Stimulated activated CD4-positive, alpha-beta T cell treated with anti-CD3 and anti-CD28 coated beads, Interleukin-2, amount 100 ng/mL, for 4 hours (primary cell): ENCODE data around the gene SSR3.
A peak's percentile ranks its signal among the peaks of the same experiment; 100 is the strongest.
"Not testable (repeated sequence)": the region's sequence is repeated elsewhere in the genome, so short reads cannot be mapped to it uniquely, and the experiment has no call there.

ENCODE experiments used
- DNase-seq: peaks from one replicate; pipeline ENCODE4 v3.0.0-alpha.2; 2020; ENCODE audit warnings: low read depth

Gene SSR3

DNA sequence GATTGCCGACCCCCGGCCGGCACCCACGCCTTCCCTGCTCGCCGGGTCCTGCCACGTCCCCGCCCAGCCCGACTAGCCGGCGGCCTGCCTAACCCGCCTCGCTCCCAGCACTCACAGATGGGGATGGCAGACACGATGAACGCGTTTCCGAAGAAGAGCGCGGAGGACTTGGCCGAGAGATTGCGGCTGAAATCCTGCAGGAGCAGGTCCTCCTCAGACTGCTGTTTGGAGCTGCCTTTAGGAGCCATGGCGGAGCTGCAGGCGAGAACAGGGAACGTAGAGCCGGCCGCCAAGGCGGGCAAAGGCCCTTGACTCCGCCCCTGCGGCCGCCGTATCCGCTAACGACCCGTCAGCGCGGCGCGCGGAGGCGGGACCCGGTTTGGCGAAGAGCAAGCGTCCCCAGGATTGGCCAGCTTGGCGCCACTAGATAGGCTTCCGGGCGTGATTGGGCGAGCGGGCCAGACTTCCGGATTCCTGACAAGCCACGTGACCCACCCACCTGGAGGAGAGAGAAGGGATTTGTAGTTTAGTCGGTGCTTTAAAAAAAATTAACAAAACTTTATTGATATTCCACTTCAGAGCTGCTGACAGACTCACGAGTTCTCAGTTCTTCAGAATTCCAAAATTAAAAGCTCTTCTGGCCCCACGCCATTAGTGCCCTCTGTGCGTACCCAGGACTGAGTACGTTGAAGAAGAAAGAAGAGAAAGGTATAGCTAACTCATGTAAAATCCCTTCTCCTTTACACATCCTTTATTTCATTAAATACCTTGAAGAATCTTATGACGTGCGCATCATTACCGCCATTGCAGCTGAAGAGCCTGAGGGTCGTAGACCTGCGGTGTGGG is at the start of gene SSR3:
Gene SSR3, minus strand, starts transcription at position 276 of the 846 bp plus-strand sequence. Its CDS starts 28 bp downstream, at position 248.
- peak; percentile 99 for DNase-seq

DNA sequence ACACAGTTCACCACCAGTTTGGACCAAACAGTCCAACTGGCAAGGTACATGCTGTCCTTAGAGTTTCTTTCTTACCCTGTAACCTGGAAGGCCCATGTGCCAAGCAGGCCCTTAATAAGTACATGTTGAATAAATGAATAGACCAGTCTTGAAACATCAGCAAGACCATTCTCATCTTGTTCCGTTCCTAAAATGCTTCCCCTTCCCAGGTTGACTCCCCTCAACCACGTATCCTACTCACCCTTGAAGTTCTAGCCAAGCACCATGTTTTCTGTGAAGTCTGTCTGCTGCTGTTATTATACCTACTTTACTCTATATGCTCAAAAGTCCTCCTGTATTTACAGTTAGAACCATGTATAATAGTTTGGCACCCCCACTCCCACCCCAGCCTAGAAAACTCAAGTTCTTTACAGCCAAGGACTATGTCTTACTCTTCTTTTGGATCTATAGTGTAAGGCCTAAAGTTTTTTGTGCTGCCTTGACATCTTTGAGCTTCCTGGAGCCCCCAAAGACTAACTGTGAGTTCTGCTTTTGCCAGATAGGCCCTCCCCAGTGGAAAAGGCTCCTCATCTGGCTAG is 49.2 kb upstream of the SSR3 start:
- DNase-seq = no peak

DNA sequence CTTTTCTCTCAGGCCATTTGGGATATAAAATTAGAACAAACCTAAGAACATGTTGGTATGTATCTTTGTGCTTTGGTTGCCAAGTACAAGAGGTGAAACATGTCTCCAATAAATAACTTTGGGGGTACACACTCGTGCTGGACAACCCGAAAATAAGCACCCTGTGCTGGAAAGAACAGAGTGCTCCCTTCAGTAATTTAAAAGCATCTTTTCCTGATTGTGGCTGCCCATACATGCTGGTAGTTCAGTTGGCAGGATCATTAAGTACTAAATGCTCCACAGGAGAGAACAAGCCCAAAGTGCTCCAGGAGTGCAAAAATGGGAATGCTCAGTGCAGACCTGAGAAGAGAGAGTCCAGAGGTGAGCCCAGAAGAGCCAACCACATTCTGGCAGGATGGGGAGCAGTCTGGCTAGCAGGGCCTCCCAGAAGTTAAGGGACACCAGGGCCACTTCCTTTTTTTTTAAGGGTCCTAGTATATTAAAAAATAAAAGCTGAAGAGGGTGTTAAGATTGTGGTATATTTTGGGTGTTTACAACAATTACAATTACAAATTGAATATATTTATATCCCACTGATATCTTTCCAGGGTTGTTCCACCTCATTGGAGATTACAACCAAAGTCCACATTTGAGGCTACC is 48.6 kb upstream of the SSR3 start:
- no peak for DNase-seq

DNA sequence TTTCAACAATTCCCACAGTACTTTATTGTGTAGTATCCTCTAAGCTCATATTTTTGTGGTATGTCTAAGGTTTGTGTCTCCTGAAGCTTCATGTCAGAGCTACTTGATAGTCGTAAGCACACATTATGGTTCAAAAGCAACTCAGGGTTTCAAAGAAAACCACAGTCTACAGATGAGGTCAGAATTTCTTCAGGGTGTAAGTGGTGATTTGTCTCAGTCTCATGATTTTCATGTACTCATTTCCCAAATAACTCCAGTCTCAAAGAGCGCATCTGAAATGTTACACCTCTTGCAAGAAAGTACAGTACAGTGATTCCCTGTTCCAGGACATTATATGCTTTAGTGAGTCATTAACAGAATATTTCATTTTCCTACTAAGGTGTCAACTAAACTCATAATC is 47.5 kb upstream of the SSR3 start:
- DNase-seq = no peak

- DNase-seq = no peak
These were observed 46.6 kb upstream of the SSR3 start for GRCh38 chr3:156601497-156601896.

DNA sequence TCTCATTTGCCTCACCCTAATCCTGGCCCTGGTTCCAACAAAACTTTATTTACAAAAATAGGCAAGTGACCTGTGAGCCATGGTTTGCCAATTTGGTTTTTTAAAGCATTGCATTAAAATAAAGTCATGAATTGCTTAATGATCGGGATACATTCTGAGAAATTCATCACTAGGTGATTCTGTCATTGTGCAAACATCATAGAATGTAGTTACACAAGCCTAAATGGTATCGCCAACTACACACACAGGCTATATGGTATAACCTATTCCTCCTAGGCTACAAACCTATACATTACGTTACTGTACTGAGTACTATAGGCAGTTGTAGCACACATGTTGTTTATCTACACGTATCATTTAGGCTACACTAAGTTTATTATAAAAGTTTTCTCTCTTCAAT is 45.9 kb upstream of the SSR3 start:
- DNase-seq = no peak

DNA sequence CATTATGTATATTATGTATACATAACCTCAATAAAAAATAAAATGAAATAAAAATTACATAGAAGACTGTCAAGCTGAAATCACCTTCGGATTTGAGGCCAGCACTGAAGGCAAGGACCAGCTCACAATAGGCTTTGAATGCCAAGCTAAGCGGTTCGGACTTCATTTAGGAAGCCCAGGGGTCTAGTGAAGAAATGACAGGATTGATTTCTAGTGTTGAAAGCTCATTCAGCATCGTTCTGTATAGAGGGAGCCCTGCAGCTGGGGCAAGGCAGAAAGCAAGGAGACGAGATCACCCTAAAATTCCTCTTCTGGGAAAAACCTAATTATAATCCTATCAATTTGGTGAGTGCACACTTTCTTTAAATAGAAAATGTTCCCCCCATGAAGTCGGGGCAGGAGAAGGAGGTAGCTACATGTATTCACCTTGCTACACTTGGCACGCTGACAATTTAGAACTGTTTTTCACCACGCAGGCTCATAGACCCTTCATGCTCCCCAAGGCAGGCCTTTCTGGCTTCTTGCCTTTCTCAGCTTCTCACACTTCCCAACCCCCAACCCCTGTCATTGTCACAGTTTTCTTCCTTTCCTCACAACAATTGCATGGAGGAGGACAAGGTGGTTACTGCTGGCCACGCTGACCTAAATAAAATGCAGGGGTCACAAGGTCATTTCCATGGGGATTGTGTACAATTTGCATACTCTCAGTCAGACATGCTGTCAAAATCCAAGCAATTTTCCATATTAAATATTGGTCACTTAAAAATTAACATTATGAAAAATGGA is 44.4 kb upstream of the SSR3 start:
- no peak for DNase-seq

DNA sequence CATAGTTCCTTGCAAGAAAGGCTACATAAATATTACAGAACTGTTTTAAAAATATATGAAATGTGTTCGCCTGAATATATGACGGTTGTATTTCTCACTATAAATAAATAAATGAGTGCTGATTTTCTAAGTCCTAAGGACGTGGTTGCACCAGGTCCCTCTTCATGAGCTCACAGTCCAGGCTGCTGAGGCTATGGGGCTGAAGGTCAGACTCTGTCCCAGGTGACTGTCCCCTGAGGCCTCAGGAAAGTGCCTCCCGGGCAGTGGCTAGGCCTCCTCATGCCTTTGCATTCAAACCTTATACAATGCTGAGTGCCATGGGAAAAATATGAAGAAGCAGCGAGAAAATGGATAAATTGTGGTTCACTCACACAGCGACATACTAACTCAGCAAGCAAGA is 43.5 kb upstream of the SSR3 start:
- DNase-seq = no peak

DNA sequence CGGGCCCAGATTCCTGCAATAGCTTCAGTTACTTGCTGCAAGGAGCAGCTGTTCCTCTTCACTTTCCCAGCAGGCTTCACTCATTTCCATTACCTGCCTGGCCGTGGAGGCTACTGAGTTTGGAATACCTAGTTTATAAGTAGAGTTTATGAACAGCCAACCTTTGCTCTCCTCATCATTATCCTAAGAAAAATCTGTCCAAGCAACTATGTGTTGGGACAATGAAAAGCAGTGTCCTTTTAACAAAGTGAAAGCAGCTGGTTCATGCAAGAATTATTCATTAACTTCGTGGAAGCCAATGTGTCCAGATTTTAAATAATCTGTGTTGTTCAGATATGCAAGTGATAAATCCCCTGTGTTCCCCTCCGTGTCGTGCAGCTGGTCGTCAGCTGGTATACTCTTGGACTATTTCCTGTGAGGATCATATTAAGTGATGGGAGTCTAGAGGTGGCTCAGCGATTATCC is 39.3 kb upstream of the SSR3 start:
- DNase-seq = no peak

- no peak for DNase-seq
These were observed 38.9 kb upstream of the SSR3 start for GRCh38 chr3:156593814-156594213.

GRCh38 chr3:156589806-156590205 is 34.9 kb upstream of the SSR3 start:
- DNase-seq = not testable (repeated sequence)

GRCh38 chr3:156587760-156588069 is 32.8 kb upstream of the SSR3 start:
- no peak for DNase-seq

GRCh38 chr3:156586905-156587759 is 32.2 kb upstream of the SSR3 start:
- no peak for DNase-seq

DNA sequence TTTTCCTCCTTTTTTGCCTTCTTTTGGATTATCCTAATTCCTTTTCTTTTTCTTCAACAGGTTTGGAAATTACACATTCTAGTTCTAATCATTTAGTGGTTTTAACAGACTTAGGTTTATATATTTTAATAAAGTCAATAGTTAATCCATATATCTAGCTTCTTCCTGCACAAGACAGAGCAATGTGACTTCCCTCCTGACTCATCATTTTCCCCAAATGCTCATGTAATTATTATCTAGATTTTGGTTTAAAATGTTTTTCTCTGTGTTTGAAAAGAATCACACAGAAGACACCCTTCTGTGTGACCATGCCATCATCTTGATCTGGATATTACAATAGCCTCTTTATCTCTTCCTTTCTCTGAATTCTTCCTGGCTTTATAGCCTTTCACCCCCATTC is 28.6 kb upstream of the SSR3 start:
- DNase-seq = no peak

DNA sequence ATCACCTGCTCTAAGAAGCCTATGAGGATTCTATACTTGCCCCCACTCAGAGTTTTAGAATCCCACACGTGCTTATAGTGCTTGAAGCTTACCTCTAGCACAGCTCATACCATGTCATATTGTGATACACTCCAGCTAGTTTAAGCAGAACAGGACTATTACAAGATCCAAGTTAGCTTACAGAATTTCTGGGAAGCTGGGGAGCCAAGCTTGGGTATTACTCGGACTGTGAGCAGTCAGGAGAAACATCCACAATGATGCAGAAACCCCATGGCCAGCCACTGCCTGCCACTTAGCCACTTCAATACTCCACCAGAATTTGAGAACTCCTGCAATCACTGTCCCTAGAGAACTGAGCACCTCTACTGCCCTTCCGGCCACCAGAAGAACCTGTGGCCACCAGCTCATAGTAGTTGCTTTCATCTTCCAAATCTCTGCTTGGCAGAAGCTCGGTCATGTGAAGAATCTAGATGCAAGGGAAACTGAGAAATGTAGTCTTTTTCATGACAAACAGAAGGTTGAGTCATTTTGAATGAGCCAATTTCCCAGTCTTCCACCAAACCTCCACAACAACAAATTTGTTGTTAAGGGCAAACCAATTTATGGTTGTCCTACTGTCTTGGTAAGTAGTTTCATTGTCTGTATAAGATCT is 27.7 kb upstream of the SSR3 start:
- no peak for DNase-seq

- no peak for DNase-seq
These were observed 27.0 kb upstream of the SSR3 start for GRCh38 chr3:156581954-156582353.

GRCh38 chr3:156581033-156581432 is 26.1 kb upstream of the SSR3 start:
- no peak for DNase-seq

- DNase-seq = no peak
These were observed 24.5 kb upstream of the SSR3 start for GRCh38 chr3:156579427-156579851.

- no peak for DNase-seq
These were observed 22.8 kb upstream of the SSR3 start for GRCh38 chr3:156577736-156578135.

GRCh38 chr3:156576651-156577348 is 21.9 kb upstream of the SSR3 start:
- no peak for DNase-seq
